ENCODE results near the gene FANCC.

Gene FANCC

GRCh38 chr9:95285307-95285706 lies 32.2 kb downstream of the FANCC start:
- Histone ChIP-seq H3K4me3 (ENCODE audit: low read length in 2 of 2) (no peak overlapping the region), H3K14ac (ENCODE audit: low read length) (no peak overlapping the region), H2BK12ac (ENCODE audit: low read length) (no peak overlapping the region), H3K9me3 (replicated peaks in 1 of 2; ENCODE audit: control insufficient read depth in 2 of 2, insufficient read depth in 1 of 2, low read depth in 1 of 2, low read length in 2 of 2) (peaks cover 0 to 14% of the 10 kb centered on the region in 2 donors), H3K79me1 (ENCODE audit: low read depth, low read length) (no peaks in the 10 kb centered on the region), H3K4me2 (ENCODE audit: insufficient read depth, low read length, poor library complexity, severe bottlenecking) (no peak overlapping the region), H3K9ac (ENCODE audit: low read depth, low read length, poor library complexity) (no peak overlapping the region), H2AK5ac (ENCODE audit: low read depth, low read length) (no peak overlapping the region), H4K91ac (ENCODE audit: low read depth, low read length, poor library complexity) (no peak overlapping the region), H2AFZ (ENCODE audit: low read length) (no peak overlapping the region), H3K27ac (replicated peaks; ENCODE audit: low read length) (no peak overlapping the region), H3K4ac (ENCODE audit: low read length) (no peak overlapping the region), H4K8ac (ENCODE audit: low read depth, low read length) (no peak overlapping the region), H3K36me3 (replicated peaks in 1 of 2; ENCODE audit: control insufficient read depth in 2 of 2, insufficient read depth in 2 of 2, low read length in 2 of 2) (no peaks in the 10 kb centered on the region), H2BK15ac (ENCODE audit: low read length) (no peak overlapping the region), H2BK5ac (ENCODE audit: low read length) (no peak overlapping the region), H3K4me1 (ENCODE audit: control insufficient read depth in 2 of 2, insufficient read depth in 1 of 2, low read depth in 1 of 2, low read length in 2 of 2) (no peaks in the 10 kb centered on the region), H3K18ac (ENCODE audit: low read length) (no peak overlapping the region), H3K27me3 (ENCODE audit: control insufficient read depth in 3 of 3, insufficient read depth in 3 of 3, low read depth in 1 of 3, low read length in 3 of 3) (no peaks in the 10 kb centered on the region), H3K23ac (ENCODE audit: low read depth, low read length, poor library complexity) (no peak overlapping the region), H2BK120ac (ENCODE audit: low read depth, low read length) (no peak overlapping the region)
- WGBS, 2 donors (ENCODE audit: extremely low coverage in 2 of 2, insufficient read length in 2 of 2, insufficient replicate concordance in 1 of 2): no CpG with 5 or more reads among the region's 1 CpG
- no peak for DNase-seq (ENCODE audit: low spot score)

GRCh38 chr9:95284162-95285080 lies 33.1 kb downstream of the FANCC start:
- no CpG with 5 or more reads among the region's 9 CpGs for whole genome bisulfite sequencing, 2 donors (ENCODE audit: extremely low coverage in 2 of 2, insufficient read length in 2 of 2, insufficient replicate concordance in 1 of 2)
- peaks cover 0 to 19% of the 10 kb centered on the region in 2 donors for H3K9me3 ChIP-seq (replicated peaks in 1 of 2; ENCODE audit: control insufficient read depth in 2 of 2, insufficient read depth in 1 of 2, low read depth in 1 of 2, low read length in 2 of 2)
- H3K4me3 ChIP-seq (ENCODE audit: low read length in 2 of 2): no peak overlapping the region
- DNase-seq (ENCODE audit: low spot score): no peak
- no peak overlapping the region for H3K27ac ChIP-seq (replicated peaks; ENCODE audit: low read length)
- H3K79me1 ChIP-seq (ENCODE audit: low read depth, low read length): no peaks in the 10 kb centered on the region
- H2BK12ac ChIP-seq (ENCODE audit: low read length): no peak overlapping the region
- H2AFZ ChIP-seq (ENCODE audit: low read length): no peak overlapping the region
- no peak overlapping the region for H3K4me2 ChIP-seq (ENCODE audit: insufficient read depth, low read length, poor library complexity, severe bottlenecking)
- no peak overlapping the region for H3K14ac ChIP-seq (ENCODE audit: low read length)
- no peaks in the 10 kb centered on the region for H3K4me1 ChIP-seq (ENCODE audit: control insufficient read depth in 2 of 2, insufficient read depth in 1 of 2, low read depth in 1 of 2, low read length in 2 of 2)
- no peak overlapping the region for H4K91ac ChIP-seq (ENCODE audit: low read depth, low read length, poor library complexity)
- H2BK15ac ChIP-seq (ENCODE audit: low read length): no peak overlapping the region
- H4K8ac ChIP-seq (ENCODE audit: low read depth, low read length): no peak overlapping the region
- no peaks in the 10 kb centered on the region for H3K27me3 ChIP-seq (ENCODE audit: control insufficient read depth in 3 of 3, insufficient read depth in 3 of 3, low read depth in 1 of 3, low read length in 3 of 3)
- no peak overlapping the region for H2AK5ac ChIP-seq (ENCODE audit: low read depth, low read length)
- H3K4ac ChIP-seq (ENCODE audit: low read length): no peak overlapping the region
- H3K9ac ChIP-seq (ENCODE audit: low read depth, low read length, poor library complexity): no peak overlapping the region
- H3K23ac ChIP-seq (ENCODE audit: low read depth, low read length, poor library complexity): no peak overlapping the region
- no peak overlapping the region for H3K18ac ChIP-seq (ENCODE audit: low read length)
- H2BK5ac ChIP-seq (ENCODE audit: low read length): no peak overlapping the region
- H2BK120ac ChIP-seq (ENCODE audit: low read depth, low read length): no peak overlapping the region
- no peaks in the 10 kb centered on the region for H3K36me3 ChIP-seq (replicated peaks in 1 of 2; ENCODE audit: control insufficient read depth in 2 of 2, insufficient read depth in 2 of 2, low read length in 2 of 2)

- WGBS, 2 donors (ENCODE audit: extremely low coverage in 2 of 2, insufficient read length in 2 of 2, insufficient replicate concordance in 1 of 2): no CpG with 5 or more reads among the region's 2 CpGs
- H2BK120ac ChIP-seq (ENCODE audit: low read depth, low read length): no peak overlapping the region
- no peak overlapping the region for H3K4me2 ChIP-seq (ENCODE audit: insufficient read depth, low read length, poor library complexity, severe bottlenecking)
- H3K23ac ChIP-seq (ENCODE audit: low read depth, low read length, poor library complexity): no peak overlapping the region
- H4K91ac ChIP-seq (ENCODE audit: low read depth, low read length, poor library complexity): no peak overlapping the region
- no peak overlapping the region for H4K8ac ChIP-seq (ENCODE audit: low read depth, low read length)
- no peak for DNase-seq (ENCODE audit: low spot score)
- no peak overlapping the region for H3K9ac ChIP-seq (ENCODE audit: low read depth, low read length, poor library complexity)
- H2BK15ac ChIP-seq (ENCODE audit: low read length): no peak overlapping the region
- no peaks in the 10 kb centered on the region for H3K27me3 ChIP-seq (ENCODE audit: control insufficient read depth in 3 of 3, insufficient read depth in 3 of 3, low read depth in 1 of 3, low read length in 3 of 3)
- H3K14ac ChIP-seq (ENCODE audit: low read length): no peak overlapping the region
- peaks cover 0 to 21% of the 10 kb centered on the region in 2 donors for H3K9me3 ChIP-seq (replicated peaks in 1 of 2; ENCODE audit: control insufficient read depth in 2 of 2, insufficient read depth in 1 of 2, low read depth in 1 of 2, low read length in 2 of 2)
- H3K18ac ChIP-seq (ENCODE audit: low read length): no peak overlapping the region
- H3K4ac ChIP-seq (ENCODE audit: low read length): no peak overlapping the region
- no peaks in the 10 kb centered on the region for H3K36me3 ChIP-seq (replicated peaks in 1 of 2; ENCODE audit: control insufficient read depth in 2 of 2, insufficient read depth in 2 of 2, low read length in 2 of 2)
- no peaks in the 10 kb centered on the region for H3K4me1 ChIP-seq (ENCODE audit: control insufficient read depth in 2 of 2, insufficient read depth in 1 of 2, low read depth in 1 of 2, low read length in 2 of 2)
- no peak overlapping the region for H2BK5ac ChIP-seq (ENCODE audit: low read length)
- H2AFZ ChIP-seq (ENCODE audit: low read length): no peak overlapping the region
- H2BK12ac ChIP-seq (ENCODE audit: low read length): no peak overlapping the region
- H2AK5ac ChIP-seq (ENCODE audit: low read depth, low read length): no peak overlapping the region
- no peak overlapping the region for H3K27ac ChIP-seq (replicated peaks; ENCODE audit: low read length)
- no peak overlapping the region for H3K4me3 ChIP-seq (ENCODE audit: low read length in 2 of 2)
- no peaks in the 10 kb centered on the region for H3K79me1 ChIP-seq (ENCODE audit: low read depth, low read length)
Measured at GRCh38 chr9:95283673-95284072, 33.8 kb downstream of the FANCC start.

DNA sequence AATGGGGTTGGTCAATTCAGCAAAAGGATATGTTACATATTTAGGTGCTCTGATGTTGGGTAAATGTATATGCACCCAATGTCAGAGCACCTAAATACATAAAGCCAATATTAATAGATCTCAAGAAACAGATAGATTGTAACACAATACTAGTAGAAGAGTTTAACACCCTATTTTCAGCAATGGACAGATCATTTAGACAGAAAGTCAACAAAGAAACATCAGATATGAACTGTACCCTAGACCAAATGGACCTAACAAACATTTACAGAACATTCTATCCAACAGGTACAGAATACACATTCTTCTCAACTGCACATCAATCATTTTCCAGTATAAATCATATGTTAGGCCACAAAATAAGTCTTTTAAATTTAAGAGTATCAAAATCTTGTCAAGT lies 35.2 kb downstream of the FANCC start:
- Histone ChIP-seq H3K9ac (ENCODE audit: low read depth, low read length, poor library complexity) (no peak overlapping the region), H2BK120ac (ENCODE audit: low read depth, low read length) (no peak overlapping the region), H3K4me3 (ENCODE audit: low read length in 2 of 2) (no peak overlapping the region), H2AFZ (ENCODE audit: low read length) (no peak overlapping the region), H2BK12ac (ENCODE audit: low read length) (no peak overlapping the region), H2BK15ac (ENCODE audit: low read length) (no peak overlapping the region), H3K18ac (ENCODE audit: low read length) (no peak overlapping the region), H3K27me3 (ENCODE audit: control insufficient read depth in 3 of 3, insufficient read depth in 3 of 3, low read depth in 1 of 3, low read length in 3 of 3) (no peaks in the 10 kb centered on the region), H3K79me1 (ENCODE audit: low read depth, low read length) (no peaks in the 10 kb centered on the region), H3K4ac (ENCODE audit: low read length) (no peak overlapping the region), H3K23ac (ENCODE audit: low read depth, low read length, poor library complexity) (no peak overlapping the region), H2BK5ac (ENCODE audit: low read length) (no peak overlapping the region), H4K8ac (ENCODE audit: low read depth, low read length) (no peak overlapping the region), H4K91ac (ENCODE audit: low read depth, low read length, poor library complexity) (no peak overlapping the region), H3K36me3 (replicated peaks in 1 of 2; ENCODE audit: control insufficient read depth in 2 of 2, insufficient read depth in 2 of 2, low read length in 2 of 2) (no peaks in the 10 kb centered on the region), H3K9me3 (replicated peaks in 1 of 2; ENCODE audit: control insufficient read depth in 2 of 2, insufficient read depth in 1 of 2, low read depth in 1 of 2, low read length in 2 of 2) (peaks cover 0 to 21% of the 10 kb centered on the region in 2 donors), H3K14ac (ENCODE audit: low read length) (no peak overlapping the region), H3K4me2 (ENCODE audit: insufficient read depth, low read length, poor library complexity, severe bottlenecking) (no peak overlapping the region), H2AK5ac (ENCODE audit: low read depth, low read length) (no peak overlapping the region), H3K27ac (replicated peaks; ENCODE audit: low read length) (no peak overlapping the region), H3K4me1 (ENCODE audit: control insufficient read depth in 2 of 2, insufficient read depth in 1 of 2, low read depth in 1 of 2, low read length in 2 of 2) (no peaks in the 10 kb centered on the region)
- no peak for DNase-seq (ENCODE audit: low spot score)
